Tongue (tissue), 2 donors: ENCODE data around the gene PTGDR2. TPM values are rescaled to one million over a fixed set of nuclear protein-coding genes. Genes with fewer than 3 reads are reported as not detected.

Experiments
- DNase-seq: peaks from one replicate; pipeline ENCODE4 v3.0.0-alpha.2; 2015
- total RNA-seq: library from RNA; depleted of rRNA; stranded (reverse); fragments of >200 nt; gene quantifications from one replicate; pipeline ENCODE4 v1.2.3, GENCODE V29; 2014

PTGDR2 gene
- total RNA-seq, 1 donor from 2014 or later = 1.3 TPM

DNA sequence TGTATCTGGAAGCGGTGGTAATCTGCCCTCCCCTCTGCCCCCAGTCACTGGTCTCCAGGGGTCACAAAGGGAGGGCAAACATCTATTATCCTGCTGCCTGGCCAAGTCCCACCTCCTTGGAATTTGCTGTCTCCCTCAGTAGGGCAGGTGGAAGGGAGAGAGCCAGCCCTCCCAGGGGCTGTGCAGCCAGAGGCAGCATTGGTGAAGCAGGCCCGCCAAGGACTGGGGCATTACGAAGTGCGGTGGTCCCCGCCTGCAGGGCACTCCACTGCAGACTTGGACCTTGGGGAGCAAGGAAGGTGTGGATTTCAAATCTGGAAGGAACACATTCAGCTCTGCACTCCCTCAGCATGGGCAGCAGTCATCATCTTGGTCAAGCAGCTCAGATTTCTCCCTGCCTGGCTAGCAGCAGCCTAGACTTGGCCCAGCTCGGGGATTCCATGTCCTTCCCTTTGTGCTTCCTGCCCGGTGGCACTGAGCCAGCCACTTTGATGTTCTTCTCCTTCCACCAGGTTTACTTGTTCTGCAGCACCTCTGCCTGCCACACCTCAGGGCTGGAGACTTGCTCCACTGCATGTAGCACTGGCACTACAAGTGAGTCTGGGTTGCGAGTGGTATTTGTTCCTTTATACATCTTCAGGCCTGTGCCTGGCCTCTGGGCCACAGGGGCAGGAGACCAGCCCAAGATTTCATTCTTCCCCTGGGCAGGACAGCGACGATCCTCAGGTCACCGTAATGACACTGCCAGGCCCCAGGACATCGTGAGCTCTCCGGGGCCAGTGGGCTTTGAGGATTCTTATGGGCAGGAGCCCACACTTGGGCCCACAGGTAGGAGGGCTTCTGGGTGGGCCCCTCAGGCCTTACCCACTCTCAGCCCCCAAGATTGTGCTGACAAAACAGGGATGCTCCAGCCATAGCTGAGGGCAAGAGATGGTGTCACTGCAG is 18.9 kb upstream of the PTGDR2 start:
- DNase-seq = no peak

DNA sequence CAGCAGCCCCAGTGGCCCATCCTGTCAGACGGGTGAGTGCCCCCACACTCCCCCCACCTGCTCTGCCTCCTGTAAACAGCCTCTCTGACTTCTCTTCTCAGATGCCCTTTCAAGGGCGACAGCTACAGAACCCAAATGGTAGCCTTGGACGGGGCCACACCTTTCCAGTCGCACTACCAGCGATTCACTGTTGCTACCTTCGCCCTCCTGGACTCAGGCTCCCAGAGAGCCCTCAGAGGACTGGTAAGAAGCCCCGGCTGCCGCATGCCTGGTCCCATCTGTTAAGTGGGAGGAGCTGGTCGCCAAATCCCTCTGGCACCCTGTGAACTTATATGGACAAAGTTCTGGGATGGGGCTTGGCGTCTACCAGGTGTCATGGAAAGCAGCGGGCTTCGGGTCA is 17.8 kb upstream of the PTGDR2 start:
- no peak for DNase-seq

DNA sequence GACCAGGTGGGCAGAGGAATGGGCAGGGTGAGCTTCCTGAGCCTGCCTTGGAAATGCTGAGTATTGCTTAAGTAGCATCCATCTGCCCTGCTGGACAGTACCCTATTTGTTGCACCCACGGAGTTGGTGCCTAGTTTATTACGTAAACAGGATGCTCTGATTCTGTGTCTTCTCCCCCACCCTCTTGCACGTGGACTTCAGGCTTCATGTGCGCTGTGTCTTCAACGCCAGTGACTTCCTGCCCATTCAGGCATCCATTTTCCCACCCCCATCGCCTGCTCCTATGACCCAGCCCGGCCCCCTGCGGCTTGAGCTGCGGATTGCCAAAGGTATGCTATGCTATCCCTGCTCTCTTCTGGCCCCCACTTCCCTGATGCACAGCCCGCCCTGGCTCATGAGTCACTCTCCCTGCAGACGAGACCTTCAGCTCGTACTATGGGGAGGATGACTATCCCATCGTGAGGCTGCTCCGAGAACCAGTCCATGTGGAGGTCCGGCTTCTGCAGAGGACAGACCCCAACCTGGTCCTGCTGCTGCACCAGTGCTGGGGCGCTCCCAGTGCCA is 17.3 kb upstream of the PTGDR2 start:
- DNase-seq = no peak

DNA sequence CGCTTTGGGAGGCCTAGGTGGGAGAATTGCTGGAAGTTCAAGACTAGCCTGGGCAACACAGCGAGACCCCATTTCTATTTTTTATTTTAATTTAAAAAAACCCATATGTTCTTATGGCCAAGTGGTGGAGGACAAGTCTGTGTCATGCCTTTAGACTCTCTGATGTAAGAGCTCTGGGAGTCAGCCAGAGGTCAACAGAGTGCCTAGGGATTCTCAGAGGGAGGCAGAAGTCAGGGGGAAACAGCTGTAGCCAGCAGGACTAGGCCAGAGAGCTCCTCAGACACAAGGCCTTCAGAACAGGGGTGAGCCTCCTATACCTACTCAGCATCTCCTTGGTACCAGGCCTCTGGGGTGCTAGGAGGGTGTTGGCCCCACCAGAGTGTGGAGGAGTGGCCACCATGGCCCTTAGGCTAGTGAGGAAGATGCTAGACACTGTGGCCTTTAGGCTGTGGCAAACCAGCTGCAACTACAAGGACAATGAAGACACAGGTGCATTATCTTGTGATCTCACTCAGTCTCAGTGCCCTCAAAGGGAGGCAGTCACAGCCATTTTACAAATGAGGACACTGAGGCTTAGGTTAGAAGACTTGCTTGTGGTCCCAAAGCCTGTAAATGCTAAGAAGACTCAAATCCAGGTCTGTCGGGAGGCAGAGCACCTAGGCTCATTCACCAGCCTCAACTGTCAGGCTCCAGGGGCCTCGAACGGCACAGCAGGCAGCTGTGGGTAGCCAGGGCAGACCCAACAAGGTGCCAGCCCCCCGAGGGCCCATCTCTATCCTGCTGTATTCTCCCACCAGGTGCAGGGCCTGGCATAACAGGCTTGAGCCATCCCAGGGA is 16.6 kb upstream of the PTGDR2 start:
- peak; percentile 64 for DNase-seq

DNA sequence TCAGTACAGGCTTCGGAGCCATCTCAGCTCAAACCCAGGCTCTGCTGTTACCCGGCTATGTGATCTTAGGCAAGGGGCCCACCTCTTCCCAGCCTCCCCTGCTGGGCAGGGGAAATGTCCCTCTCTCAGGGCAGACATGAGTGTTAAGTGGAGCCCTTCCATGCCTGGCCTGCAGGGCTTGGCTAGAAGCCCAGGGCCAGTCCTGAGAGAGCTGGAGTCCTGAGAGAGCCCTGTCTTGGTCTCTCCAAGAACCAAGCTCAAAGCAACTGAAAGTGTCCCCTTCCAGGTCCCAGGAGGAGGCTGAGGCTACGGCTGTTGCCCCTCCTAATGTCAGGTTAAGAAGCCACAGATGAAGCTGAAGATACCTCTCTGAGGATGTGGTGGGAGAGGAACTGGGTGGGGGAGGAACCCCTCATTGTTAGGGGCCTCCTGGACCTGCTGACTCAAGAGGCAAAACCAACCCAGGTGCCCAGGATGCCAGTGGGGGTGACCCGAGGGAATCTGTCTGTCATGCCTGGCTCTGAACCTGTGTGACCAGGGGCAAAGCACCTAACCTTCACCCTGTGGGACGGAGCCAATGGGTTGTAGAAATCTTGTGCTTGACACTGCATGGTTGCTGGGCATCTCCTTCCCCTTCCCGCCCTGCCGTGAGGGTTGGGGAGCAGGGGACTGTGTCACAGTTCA is 15.8 kb upstream of the PTGDR2 start:
- DNase-seq = no peak

DNA sequence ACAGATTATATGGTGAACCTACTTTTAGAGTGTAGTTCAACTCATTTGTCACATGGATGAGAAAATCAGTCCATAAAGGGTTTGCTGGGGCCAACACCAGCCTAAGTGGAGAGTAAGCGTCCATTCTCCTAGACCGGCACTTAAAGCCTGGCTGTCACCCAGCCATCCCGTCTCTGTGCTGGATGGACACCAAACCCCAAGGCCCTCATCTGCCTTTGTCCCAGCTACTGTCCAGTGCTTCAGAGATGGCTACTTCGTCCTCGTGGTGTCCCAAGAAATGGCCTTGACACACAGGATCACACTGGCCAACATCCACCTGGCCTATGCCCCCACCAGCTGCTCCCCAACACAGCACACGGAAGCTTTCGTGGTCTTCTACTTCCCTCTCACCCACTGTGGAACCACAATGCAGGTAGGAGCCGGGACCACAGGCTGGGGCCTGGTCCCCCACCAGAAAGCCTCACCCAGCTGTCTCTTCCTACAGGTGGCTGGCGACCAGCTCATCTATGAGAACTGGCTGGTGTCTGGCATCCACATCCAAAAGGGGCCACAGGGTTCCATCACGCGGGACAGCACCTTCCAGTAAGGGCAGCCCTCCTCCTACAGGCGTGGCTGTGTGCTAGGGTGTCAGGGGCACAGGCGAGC is 15.1 kb upstream of the PTGDR2 start:
- DNase-seq = no peak

DNA sequence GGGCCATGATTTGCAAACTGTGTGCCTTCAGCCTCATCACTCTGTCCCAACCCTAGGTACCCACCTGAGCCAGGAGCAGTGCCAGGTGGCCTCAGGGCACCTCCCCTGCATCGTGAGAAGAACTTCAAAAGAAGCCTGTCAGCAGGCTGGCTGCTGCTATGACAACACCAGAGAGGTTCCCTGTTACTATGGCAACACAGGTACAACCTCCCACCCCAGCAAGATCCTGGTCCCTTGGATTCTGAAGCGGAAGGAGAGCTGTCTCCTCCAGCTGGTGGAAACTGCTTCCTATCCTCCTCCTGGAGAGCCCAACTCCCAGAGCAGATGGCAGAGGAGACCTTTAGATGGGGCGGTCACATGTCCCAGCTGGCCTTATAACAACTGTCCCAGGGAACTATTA is 14.5 kb upstream of the PTGDR2 start:
- no peak for DNase-seq

DNA sequence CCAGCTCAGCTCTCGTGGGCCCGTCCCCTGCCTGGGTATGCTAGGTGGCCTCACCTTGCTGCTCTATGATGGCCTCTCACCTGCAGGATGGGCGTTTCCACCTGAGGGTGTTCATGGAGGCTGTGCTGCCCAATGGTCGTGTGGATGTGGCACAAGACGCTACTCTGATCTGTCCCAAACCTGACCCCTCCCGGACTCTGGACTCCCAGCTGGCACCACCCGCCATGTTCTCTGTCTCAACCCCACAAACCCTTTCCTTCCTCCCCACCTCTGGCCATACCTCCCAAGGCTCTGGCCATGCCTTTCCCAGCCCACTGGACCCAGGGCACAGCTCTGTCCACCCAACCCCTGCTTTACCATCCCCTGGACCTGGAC is 13.7 kb upstream of the PTGDR2 start:
- DNase-seq = no peak

DNA sequence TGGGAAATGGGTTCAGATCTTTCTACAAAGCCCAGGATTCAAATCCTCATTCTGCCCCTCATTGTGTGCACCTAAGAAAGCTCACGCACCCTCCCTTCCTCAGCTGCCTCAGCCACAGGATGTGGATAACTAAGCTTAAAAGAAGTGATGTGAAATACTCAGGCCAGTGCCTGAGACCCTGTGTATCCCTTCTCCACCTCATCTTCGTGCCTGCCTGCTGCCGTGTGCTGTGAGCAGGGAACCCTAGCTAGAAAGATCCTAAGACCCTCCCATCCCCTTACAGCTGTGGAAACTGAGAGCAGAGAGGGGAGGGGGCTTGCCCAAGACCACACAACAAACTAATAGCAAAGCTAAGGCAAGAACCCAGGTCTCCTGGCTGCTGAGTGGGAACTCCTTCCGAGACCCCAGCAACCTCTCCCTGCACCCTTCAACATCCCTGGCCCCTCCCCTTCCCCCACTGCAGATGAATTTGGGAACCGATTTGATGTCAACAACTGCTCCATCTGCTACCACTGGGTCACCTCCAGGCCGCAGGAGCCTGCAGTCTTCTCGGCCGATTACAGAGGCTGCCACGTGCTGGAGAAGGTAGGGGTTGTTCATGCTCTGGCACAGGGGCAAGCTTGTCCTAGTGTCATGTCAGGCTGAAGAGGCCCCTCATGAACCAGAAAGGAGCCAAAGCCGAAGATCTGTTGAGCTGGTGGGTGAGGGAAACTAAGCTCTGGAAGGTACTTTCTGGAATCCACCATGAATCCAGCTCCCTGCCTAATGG is 13.1 kb upstream of the PTGDR2 start:
- no peak for DNase-seq

DNA sequence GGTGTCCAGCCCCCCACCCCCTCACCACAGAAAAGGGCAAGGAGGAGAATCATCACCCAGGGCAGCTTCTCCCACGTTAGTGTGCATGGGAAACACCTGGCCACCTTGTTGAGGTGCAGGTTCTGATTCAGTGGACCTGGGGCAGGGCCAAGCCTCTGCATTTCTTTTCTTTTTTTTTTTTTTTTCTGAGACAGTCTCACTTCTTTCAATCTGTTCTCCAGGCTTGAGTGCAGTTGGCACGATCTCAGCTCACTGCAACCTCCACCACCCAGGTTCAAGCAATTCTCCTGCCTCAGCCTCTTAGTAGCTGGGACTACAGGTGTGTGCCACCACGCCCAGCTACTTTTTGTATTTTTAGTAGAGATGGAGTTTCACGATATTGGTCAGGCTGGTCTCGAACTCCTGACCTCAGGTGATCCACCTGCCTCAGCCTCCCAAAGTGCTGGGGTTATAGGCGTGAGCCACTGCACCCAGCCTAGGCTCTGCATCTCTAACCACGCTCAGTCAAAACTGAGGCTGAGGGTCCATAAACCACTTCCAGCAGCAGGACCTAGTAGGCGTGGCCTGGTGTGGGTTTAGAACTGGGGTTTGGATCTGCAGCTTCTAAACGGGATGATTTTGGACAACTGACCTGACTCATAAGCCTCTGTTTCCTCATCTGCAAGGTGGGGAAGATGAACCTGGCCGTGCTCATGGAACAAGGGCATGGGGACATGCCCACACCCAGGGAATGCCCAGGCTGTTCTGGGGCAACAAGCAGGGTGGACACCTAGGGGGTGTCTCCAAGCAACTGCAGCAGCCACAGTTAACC is 12.3 kb upstream of the PTGDR2 start:
- DNase-seq = no peak

DNA sequence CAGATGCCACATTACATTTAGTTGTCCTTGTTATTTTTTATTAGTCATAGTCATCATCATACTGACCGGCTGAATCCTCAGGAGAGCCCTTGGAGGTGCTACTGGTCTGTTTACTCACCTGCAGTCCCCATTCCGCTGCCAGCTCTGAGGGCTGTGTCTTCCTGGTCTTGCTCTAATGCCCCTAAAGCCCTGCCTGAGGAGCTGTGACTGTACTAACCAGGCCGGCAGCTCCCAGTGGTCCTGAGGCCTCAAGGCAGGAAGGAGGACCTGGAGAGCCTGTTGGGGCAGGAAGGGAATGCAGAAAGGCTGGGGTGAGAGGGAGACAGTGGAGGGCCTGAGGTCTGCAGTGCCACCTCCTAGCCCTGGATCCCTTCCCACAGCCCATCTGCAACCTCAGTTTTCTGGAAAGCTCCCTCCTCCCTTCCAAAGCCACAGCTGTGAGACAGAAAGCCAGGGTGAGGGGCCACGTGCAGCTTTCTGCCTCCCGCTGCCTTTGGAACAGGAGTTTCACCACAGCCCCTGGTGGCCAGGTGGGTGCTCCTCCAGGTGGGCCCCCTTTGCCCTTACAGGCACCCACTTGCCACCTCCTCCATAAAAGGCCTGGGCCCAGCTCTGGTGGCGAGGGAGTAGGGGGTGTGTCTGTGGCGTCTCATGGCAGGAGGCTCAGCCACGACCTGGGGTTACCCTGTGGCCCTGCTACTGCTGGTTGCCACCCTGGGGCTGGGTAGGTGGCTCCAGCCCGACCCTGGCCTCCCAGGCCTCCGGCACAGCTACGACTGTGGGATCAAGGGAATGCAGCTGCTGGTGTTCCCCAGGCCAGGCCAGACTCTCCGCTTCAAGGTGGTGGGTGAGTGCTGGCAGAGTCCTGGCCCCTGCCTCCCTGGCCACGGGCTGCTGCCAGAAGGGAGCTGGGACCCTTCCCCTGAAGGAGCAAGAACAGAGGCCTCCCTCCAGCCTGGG is 11.4 kb upstream of the PTGDR2 start, which contains the start of gene ZP1:
Gene ZP1, plus strand, starts transcription at position 632 of the 960 bp plus-strand sequence. Its CDS starts 20 bp downstream, at position 652.
- DNase-seq = no peak

DNA sequence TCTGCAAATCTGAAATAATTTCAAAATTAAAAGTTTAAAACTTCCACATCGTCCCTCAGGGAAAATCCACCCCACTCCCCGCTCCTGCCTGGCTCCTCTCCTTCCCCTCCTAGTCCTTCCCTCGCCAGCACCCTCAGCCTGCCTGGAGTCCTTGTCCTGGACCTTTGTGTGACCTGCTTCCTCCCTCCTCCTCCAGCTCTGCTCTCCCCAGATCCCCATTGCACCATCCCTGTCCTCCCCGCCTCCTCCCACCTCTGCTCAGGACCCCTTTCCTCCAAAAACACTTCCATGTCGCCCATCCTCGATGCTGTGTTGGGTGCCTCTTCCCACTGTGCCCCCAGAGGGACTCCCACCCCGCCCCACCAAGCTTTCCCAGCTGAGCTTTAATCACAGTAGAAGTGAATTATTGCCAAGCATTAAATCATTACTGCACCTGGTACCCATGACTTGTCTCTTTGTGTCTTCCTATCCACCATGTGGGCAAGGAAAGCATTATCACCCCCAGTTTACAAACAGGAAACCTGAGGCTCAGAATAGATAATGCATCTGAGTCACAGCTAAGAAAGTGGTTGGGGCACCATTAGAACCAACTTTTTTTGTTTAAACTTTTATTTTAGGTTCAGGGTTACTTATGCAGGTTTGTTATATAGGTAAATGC is 9.2 kb upstream of the PTGDR2 start:
- no peak for DNase-seq

DNA sequence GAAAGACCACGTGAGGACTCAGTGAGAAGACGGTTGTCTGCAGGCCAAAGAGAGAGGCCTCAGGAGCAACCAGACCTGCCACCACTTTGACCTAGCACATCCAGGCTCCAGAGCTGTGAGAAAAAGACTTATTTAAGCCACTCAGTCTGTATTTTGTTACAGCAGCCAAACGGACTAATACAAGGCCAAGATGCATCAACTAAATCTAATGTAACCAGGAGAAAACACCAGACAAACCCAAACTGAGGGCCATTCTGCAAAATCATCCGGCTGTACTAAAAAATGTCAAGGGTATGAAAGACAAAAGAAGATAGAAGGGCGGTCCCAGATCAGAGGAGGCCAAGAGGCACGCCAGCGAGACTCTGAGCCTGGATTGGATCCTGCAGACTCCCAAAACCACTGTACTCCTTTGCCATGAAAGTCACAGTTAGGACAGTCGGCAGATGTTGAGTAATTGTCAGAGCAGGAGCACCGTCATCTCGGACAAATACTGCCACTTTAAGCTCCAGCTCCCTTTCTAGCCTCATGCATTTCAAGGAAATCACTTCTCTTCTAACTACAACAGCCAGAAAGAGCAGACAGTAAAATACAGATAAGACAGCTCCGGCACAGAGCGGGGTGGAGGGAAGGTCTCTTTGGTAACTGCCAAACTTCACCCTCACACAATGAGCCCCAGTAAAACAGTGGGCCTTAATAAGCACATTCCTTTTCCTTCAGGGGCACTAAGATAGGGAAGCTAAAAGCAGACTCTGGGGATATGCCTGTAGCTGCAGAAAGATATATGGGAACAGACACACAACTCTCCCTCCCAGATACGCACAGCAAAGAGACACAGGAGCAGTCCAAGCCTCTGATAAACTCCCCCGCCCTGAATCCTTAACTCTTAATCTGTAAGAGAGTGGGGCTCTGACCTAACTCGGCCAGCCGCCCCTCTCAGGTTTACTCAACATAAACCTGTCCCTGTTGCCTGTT is 8.1 kb upstream of the PTGDR2 start:
- no peak for DNase-seq

DNA sequence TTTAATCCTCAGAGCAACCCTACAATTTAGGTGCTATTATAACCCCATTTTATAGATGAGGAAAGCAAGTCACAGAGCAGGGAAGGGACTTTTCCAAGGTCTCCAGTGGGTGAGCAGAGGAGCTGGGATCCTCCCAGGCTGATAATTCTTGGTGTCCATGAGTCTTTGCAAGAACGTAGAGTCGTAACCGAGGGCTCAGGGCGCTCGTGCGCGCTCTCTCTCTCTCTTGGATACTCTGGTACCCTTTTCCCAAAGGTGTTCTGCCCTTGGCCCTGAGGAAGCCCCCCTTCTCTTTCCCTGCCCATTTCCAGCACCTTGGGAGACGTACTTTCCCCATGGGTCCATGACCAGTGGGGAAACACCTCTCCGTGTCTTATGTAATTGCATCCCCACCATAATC is 6.4 kb upstream of the PTGDR2 start:
- DNase-seq = no peak

DNA sequence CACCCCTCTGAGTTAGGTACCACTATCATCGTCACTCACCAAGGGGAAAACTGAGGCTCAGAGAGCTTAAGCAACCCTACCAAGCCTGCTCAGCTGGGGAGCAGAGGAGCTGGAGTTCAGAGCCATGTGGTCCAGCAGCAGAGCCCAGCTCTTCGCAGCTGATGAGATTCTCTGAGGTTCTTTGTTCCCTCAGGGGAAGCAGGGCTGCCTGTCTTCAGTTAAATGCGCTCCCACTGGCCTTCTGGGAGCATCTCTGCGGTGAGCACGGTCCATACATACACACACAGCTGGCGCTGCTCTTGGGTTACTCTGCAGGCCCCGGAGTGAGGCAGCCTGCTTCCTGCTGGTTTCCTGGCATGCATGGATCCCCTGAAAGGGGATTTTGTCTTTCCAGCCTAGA is 5.2 kb upstream of the PTGDR2 start:
- peak; percentile 49 for DNase-seq

DNA sequence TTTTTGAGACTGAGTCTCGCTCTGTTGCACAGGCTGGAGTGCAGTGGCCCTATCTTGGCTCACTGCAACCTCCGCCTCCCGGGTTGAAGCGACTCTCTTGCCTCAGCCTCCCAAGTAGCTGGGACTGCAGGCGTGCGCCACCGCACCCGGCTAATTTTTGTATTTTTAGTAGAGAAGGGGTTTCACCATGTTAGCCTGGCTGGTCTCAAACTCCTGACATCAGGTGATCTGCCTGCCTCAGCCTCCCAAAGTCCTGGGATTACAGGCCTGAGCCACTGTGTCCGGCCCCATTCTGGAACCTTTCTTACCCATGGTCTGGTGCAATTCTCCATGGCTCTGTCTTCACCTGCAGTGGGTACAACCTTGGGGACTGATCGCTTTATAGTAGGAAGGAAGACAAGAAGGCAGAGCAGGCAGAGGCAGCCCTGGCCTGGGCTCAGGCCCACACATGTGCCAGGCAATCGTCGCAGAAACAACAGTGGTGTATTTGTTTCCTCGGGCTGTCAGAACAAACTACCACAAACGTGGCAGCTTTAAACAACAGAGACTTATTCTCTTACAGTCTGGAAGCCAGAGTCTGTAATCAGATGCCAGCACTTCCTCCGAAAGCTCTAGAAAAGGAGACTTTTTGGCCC is 4.0 kb upstream of the PTGDR2 start:
- no peak for DNase-seq
